T follicular helper cell (primary cell): ENCODE data around the gene SART3.
"Not testable (repeated sequence)": the region's sequence is repeated elsewhere in the genome, so short reads cannot be mapped to it uniquely, and the experiment has no call there.

Source experiments
- DNase-seq: peaks from one replicate; pipeline ENCODE4 v3.0.0-alpha.2; 2020; ENCODE audit warnings: low read depth

Gene SART3

GRCh38 chr12:108563136-108563803 lies 2.3 kb upstream of the SART3 start:
- peak; percentile 84 for DNase-seq

GRCh38 chr12:108562348-108563135 lies 1.6 kb upstream of the SART3 start, which contains the start of gene ISCU:
ISCU (plus strand) TSS chr12:108562596; CDS start chr12:108562623, 27 bp downstream.
- peak; percentile 99 for DNase-seq

GRCh38 chr12:108561852-108562347 lies 927 bp upstream of the SART3 start:
- DNase-seq = no peak

GRCh38 chr12:108560321-108560721 lies 652 bp downstream of the SART3 start:
- DNase-seq = no peak

GRCh38 chr12:108559748-108560147 lies 1.2 kb downstream of the SART3 start:
- no peak for DNase-seq

GRCh38 chr12:108559007-108559655 lies 1.8 kb downstream of the SART3 start:
- no peak for DNase-seq

GRCh38 chr12:108555383-108555782 lies 5.6 kb downstream of the SART3 start:
- not testable (repeated sequence) for DNase-seq

GRCh38 chr12:108553799-108554198 lies 7.2 kb downstream of the SART3 start:
- DNase-seq = no peak

GRCh38 chr12:108551535-108551934 lies 9.4 kb downstream of the SART3 start:
- DNase-seq = no peak

- no peak for DNase-seq
These were observed 11.9 kb downstream of the SART3 start for GRCh38 chr12:108548954-108549521.

- no peak for DNase-seq
These were observed 13.3 kb downstream of the SART3 start for GRCh38 chr12:108547686-108548085.

GRCh38 chr12:108543652-108544051 lies 17.3 kb downstream of the SART3 start:
- DNase-seq = no peak

- DNase-seq = no peak
These were observed 18.7 kb downstream of the SART3 start for GRCh38 chr12:108542320-108542719.

- no peak for DNase-seq
These were observed 22.3 kb downstream of the SART3 start for GRCh38 chr12:108538616-108539195.

- DNase-seq = no peak
These were observed 22.8 kb downstream of the SART3 start for GRCh38 chr12:108538146-108538545.

- DNase-seq = no peak
These were observed 28.8 kb downstream of the SART3 start for GRCh38 chr12:108531929-108532848.

GRCh38 chr12:108530161-108530560 lies 30.8 kb downstream of the SART3 start:
- no peak for DNase-seq

- no peak for DNase-seq
These were observed 33.8 kb downstream of the SART3 start for GRCh38 chr12:108527166-108527496.

- no peak for DNase-seq
These were observed 34.3 kb downstream of the SART3 start for GRCh38 chr12:108526482-108527165.

- DNase-seq = no peak
These were observed 35.3 kb downstream of the SART3 start for GRCh38 chr12:108525681-108526080.
